Hepatocyte (in vitro differentiated cells): ENCODE measurements around the gene ATN1.
"Not testable (repeated sequence)": the region's sequence is repeated elsewhere in the genome, so short reads cannot be mapped to it uniquely, and the experiment has no call there.

Source experiments
- EZH2 ChIP-seq: fragments of 200-600 bp; sonication (generic); IDR thresholded peaks from 2 replicates; pipeline ENCODE4 v1.6.1; 2016; ENCODE audit warnings: antibody characterized with exemption, mild to moderate bottlenecking, borderline replicate concordance
- TF ChIP-seq, protein P1 (sequence below): fragments of 200-600 bp; sonication (generic); IDR thresholded peaks from 2 replicates; pipeline ENCODE4 v1.5.1; 2016; ENCODE audit warnings: antibody characterized with exemption, mild to moderate bottlenecking; ENCODE audit not compliant: poor library complexity

- TF ChIP-seq EZH2: not testable (repeated sequence)
- TF ChIP-seq, protein P1, sequence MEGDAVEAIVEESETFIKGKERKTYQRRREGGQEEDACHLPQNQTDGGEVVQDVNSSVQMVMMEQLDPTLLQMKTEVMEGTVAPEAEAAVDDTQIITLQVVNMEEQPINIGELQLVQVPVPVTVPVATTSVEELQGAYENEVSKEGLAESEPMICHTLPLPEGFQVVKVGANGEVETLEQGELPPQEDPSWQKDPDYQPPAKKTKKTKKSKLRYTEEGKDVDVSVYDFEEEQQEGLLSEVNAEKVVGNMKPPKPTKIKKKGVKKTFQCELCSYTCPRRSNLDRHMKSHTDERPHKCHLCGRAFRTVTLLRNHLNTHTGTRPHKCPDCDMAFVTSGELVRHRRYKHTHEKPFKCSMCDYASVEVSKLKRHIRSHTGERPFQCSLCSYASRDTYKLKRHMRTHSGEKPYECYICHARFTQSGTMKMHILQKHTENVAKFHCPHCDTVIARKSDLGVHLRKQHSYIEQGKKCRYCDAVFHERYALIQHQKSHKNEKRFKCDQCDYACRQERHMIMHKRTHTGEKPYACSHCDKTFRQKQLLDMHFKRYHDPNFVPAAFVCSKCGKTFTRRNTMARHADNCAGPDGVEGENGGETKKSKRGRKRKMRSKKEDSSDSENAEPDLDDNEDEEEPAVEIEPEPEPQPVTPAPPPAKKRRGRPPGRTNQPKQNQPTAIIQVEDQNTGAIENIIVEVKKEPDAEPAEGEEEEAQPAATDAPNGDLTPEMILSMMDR: not testable (repeated sequence)
Observed at GRCh38 chr12:6908141-6908540, 19.6 kb upstream of the ATN1 start.
